GM23248 (cell line): Measurements from ENCODE around the gene IL17C.

Experiments used
- EZH2 ChIP-seq: fragments of 200-600 bp; sonication (generic); IDR thresholded peaks from 2 replicates; pipeline ENCODE4 v1.6.1; 2018; ENCODE audit warnings: antibody characterized with exemption, mild to moderate bottlenecking; ENCODE audit not compliant: insufficient read depth, poor library complexity, severe bottlenecking
- EZH2phosphoT487 ChIP-seq: fragments of 200-600 bp; sonication (generic); IDR thresholded peaks from 2 replicates; pipeline ENCODE4 v1.6.1; 2018; ENCODE audit warnings: antibody characterized with exemption, moderate library complexity, mild to moderate bottlenecking, low read depth; ENCODE audit not compliant: insufficient read depth

GRCh38 chr16:88686062-88686438 lies 47.7 kb downstream of the IL17C start:
- TF ChIP-seq EZH2 (no peak), EZH2phosphoT487 (no peak)
